Right lobe of liver (tissue), 4 donors: ENCODE data around the gene CGB8.
"Not testable (repeated sequence)": the region's sequence is repeated elsewhere in the genome, so short reads cannot be mapped to it uniquely, and the experiment has no call there.

Source experiments
- POLR2A ChIP-seq: fragments of 450-650 bp; IDR thresholded peaks from one replicate; pipeline ENCODE4 v1.6.1; 2017; ENCODE audit warnings: antibody characterized with exemption, mild to moderate bottlenecking
- TF ChIP-seq, protein P1 (sequence below), 4 donors: fragments of 200-600 bp in 3 of 4; fragments of 450-650 bp in 1 of 4; IDR thresholded peaks; one replicate each; pipeline versions ENCODE4 v1.5.1 to v1.8.0; 2016 to 2022; ENCODE audit warnings: antibody characterized with exemption in 4 of 4, mild to moderate bottlenecking in 2 of 4
- donor health status: DM: no; HTN: no; CAD: no.
- donor health status: DM: no; HTN: no; CAD: no.
- donor health status: DM: no; HTN: yes; CAD: no.

DNA sequence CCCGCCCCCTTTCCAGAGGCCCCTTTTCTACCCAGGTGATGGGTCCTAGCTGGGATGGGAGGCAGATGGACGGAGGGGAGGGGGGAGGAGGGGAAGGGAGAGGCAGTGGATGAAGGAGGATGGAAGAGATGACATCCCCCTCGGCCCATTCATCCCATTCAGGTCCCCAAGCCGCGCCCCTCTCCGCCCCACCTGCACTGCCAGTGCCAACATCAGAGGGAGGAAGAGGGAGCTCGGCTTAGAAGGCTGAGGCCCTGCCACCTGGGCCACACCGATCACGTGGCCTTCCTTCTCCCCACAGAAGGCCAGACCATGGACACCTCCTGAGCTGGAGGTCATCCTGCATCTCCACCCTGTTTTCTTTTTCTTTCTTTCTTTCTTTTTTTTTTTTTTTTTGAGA, 20.2 kb downstream of the CGB8 start:
- TF ChIP-seq, protein P1, sequence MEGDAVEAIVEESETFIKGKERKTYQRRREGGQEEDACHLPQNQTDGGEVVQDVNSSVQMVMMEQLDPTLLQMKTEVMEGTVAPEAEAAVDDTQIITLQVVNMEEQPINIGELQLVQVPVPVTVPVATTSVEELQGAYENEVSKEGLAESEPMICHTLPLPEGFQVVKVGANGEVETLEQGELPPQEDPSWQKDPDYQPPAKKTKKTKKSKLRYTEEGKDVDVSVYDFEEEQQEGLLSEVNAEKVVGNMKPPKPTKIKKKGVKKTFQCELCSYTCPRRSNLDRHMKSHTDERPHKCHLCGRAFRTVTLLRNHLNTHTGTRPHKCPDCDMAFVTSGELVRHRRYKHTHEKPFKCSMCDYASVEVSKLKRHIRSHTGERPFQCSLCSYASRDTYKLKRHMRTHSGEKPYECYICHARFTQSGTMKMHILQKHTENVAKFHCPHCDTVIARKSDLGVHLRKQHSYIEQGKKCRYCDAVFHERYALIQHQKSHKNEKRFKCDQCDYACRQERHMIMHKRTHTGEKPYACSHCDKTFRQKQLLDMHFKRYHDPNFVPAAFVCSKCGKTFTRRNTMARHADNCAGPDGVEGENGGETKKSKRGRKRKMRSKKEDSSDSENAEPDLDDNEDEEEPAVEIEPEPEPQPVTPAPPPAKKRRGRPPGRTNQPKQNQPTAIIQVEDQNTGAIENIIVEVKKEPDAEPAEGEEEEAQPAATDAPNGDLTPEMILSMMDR (IDR thresholded peaks at IDR 0.05): not testable (repeated sequence)
- not testable (repeated sequence) for TF ChIP-seq POLR2A
